Measurements from ENCODE around the gene MED27. TPM values are rescaled to one million over a fixed set of nuclear protein-coding genes. Genes with fewer than 3 reads are reported as not detected.

MED27 gene
- total and polyA plus RNA-seq, 9 of the 15 experiments (the other 6 are each of a cell fraction or from before 2014, with no cell fraction given): 24.4 to 91.0 (median 36.1) TPM

GRCh38 chr9:132039284-132039683 lies 40.4 kb downstream of the MED27 start:
- TF ChIP-seq ARID1B (IDR thresholded peaks at IDR 0.05): no peak
- TF ChIP-seq ILF3 (IDR thresholded peaks at IDR 0.05; ENCODE audit: borderline replicate concordance): no peak
- no peak for TF ChIP-seq SMAD3 (CRISPR knock-in tag; conservative IDR thresholded peaks at IDR 0.05)
- no peak for TF ChIP-seq ZBTB43 (CRISPR knock-in tag; IDR thresholded peaks at IDR 0.05)
- no peak for TF ChIP-seq NR2C2 (CRISPR knock-in tag; IDR thresholded peaks at IDR 0.05)
- TF ChIP-seq NR2C2 (tag; IDR thresholded peaks at IDR 0.05): no peak
- TF ChIP-seq ATF1 (CRISPR knock-in tag; IDR thresholded peaks at IDR 0.05): no peak
- no peak for TF ChIP-seq ATF1 (tag; IDR thresholded peaks at IDR 0.05)
- no peak for TF ChIP-seq BCLAF1 (IDR thresholded peaks at IDR 0.05; ENCODE audit: borderline replicate concordance in 1 of 2, control insufficient read depth in 1 of 2, low read depth in 2 of 2, low read length in 1 of 2)
- TF ChIP-seq ATF7 (IDR thresholded peaks at IDR 0.05): no peak
- TF ChIP-seq ETV6 (IDR thresholded peaks at IDR 0.05; ENCODE audit: borderline replicate concordance in 1 of 2, low read depth in 2 of 2, low read length in 1 of 2): no peak
- no peak for TF ChIP-seq ETV6 (CRISPR knock-in tag; IDR thresholded peaks at IDR 0.05; ENCODE audit: borderline replicate concordance)
- no peak for TF ChIP-seq ZNF561 (CRISPR knock-in tag; conservative IDR thresholded peaks at IDR 0.05)
- no peak for TF ChIP-seq ELF4 (CRISPR knock-in tag; IDR thresholded peaks at IDR 0.05)
- no peak for TF ChIP-seq ZNF232 (CRISPR knock-in tag; IDR thresholded peaks at IDR 0.05)
- TF ChIP-seq NEUROD1 (IDR thresholded peaks at IDR 0.05; ENCODE audit: borderline replicate concordance, low read depth, low read length, partially characterized antibody): no peak
- H3K9me1 ChIP-seq (ENCODE audit: control insufficient read depth, insufficient read depth, low read length): no peaks in the 10 kb centered on the region
- ChIA-PET CTCF (ENCODE audit: low intra/inter-chr PET ratio) (no interaction called here), POLR2A (interaction anchor here (0.6 to 1.3 kb wide), 3 partner anchors 12 to 88 kb away, joined by 3 to 4 read pairs (median 3); no protein-coding TSS in a partner anchor)
- no peak for FAIRE-seq
- H4K20me1 ChIP-seq (replicated peaks; ENCODE audit: control insufficient read depth, insufficient read depth, low read length): peaks cover 18% of the 10 kb centered on the region
- H3K36me3 ChIP-seq (ENCODE audit: control insufficient read depth, insufficient read depth, low read length): no peaks in the 10 kb centered on the region
- H3K27ac ChIP-seq (ENCODE audit: extremely low read depth, low read depth, low read length): no peak overlapping the region
- no peak overlapping the region for H2AFZ ChIP-seq (ENCODE audit: low read depth, low read length)
- ATAC-seq: no peak
- H3K4me3 ChIP-seq: no peak overlapping the region
- in situ Hi-C loops (cut with MboI) (no loop called here), intact Hi-C loops (cut with micrococcal nuclease) (no loop called here)
- no peaks in the 10 kb centered on the region for H3K9me3 ChIP-seq (replicated peaks; ENCODE audit: control insufficient read depth, insufficient read depth, low read depth, low read length)
- WGBS (ENCODE audit: insufficient coverage, low coverage, missing lambda C conversion rate): 84% methylated on average over 9 of the region's 9 CpGs
- H3K9ac ChIP-seq (ENCODE audit: insufficient read depth in 1 of 2, low read depth in 2 of 2, low read length in 2 of 2): no peak overlapping the region
- no peak for DNase-seq (ENCODE audit: extremely low read depth in 1 of 4, low spot score in 3 of 4)
- no TSS peak for BruUV-seq (replicated peaks)
- H3K27me3 ChIP-seq (ENCODE audit: control insufficient read depth in 2 of 2, insufficient read depth in 2 of 2, low read length in 2 of 2): no peaks in the 10 kb centered on the region
- H3K79me2 ChIP-seq (ENCODE audit: control insufficient read depth, insufficient read depth, low read length): peaks cover 6% of the 10 kb centered on the region; the same call in 1 of the 3 replicates
- H3K4me2 ChIP-seq (ENCODE audit: insufficient read depth, low read length): no peak overlapping the region
- H3K4me1 ChIP-seq (replicated peaks in 1 of 2; ENCODE audit: control insufficient read depth in 2 of 2, insufficient read depth in 2 of 2, low read length in 2 of 2): peaks cover 0 to 15% of the 10 kb centered on the region in 2 experiments; a peak in 3 of 5 replicates

Data from K562 (cell line).